GM12892 (cell line): ENCODE data around the gene COX4I2.
"Not testable (repeated sequence)": the region's sequence is repeated elsewhere in the genome, so short reads cannot be mapped to it uniquely, and the experiment has no call there.

Experiments
- DNase-seq: peaks from one replicate; pipeline ENCODE4 v3.0.0; 2011; ENCODE audit not compliant: insufficient read length
- FAIRE-seq: peaks from 2 replicates; lab custom pipeline; 2011; peaks lifted over from hg19 to GRCh38; lab: Jason Lieb, UNC
- POLR2A ChIP-seq: IDR thresholded peaks from 2 replicates; pipeline ENCODE4 v1.6.1; 2011; ENCODE audit warnings: low read depth, low read length, control low read depth
- POLR2AphosphoS5 ChIP-seq: IDR thresholded peaks from 2 replicates; pipeline ENCODE4 v1.6.1; 2011; ENCODE audit warnings: low read depth, low read length, control low read depth
- TAF1 ChIP-seq: IDR thresholded peaks from 2 replicates; pipeline ENCODE4 v1.6.1; 2011; ENCODE audit warnings: low read depth, mild to moderate bottlenecking, control low read depth, low read length, borderline replicate concordance

Gene COX4I2

DNA sequence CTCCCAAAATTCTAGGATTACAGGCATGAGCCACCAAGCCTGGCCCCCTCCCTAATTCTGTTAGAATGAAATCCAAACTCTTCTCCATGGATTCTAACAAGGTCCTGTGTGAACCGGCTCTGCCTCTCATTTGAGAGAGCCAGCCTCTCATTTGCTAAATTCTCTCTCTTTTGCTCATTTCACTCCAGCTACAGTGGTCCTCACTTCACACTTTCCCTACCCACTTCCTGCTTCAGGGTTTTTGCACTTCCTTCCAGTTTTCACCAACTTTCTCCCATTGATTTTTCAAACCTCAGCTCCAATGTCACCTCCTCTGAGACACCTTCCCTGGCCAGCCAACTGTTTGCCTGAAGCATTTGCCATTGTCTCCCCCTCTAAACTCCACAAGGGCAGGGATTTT is 5.1 kb downstream of the COX4I2 start:
- FAIRE-seq (no peak), DNase-seq (no peak)
- TF ChIP-seq POLR2A = no peak
- TF ChIP-seq POLR2AphosphoS5 = no peak
- no peak for TF ChIP-seq TAF1

DNA sequence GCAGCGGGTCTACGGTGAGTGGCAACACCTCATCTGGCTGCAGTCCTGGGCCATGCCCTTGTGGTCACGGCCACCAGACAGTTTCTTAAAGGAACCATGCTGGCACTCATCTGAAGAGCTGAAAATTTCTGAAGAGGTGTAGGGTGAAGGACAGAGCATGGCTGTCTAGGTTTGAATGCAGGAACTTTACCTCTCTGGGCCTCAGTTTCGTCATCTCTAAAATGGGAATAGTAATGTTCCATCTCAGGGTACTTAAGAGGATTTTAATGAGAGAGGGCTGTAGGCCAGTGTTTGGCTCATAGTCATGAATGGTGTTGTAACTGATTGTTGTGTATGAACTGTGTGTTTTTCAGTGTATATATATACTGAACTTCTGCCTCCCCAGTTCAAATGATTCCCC is 5.8 kb downstream of the COX4I2 start:
- TF ChIP-seq TAF1 (no peak), POLR2A (no peak), POLR2AphosphoS5 (no peak)
- FAIRE-seq = no peak
- DNase-seq = no peak

DNA sequence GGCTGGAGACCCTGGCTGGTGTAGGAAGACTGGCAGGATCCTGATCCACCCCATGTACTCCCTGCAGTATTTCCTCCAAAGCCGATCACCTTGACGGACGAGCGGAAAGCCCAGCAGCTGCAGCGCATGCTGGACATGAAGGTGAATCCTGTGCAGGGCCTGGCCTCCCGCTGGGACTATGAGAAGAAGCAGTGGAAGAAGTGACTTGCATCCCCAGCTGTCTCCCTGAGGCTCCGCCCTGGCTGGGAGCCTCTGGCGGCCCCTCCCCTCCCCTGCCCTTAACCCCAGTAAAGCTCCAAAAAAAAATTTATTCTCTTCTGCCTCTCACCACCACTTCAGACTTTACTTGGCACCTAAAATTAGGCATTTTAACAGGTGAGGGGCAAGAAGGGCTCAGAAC is 7.0 kb downstream of the COX4I2 start:
- DNase-seq (no peak), FAIRE-seq (no peak)
- TF ChIP-seq POLR2AphosphoS5 (no peak), POLR2A (no peak), TAF1 (no peak)

DNA sequence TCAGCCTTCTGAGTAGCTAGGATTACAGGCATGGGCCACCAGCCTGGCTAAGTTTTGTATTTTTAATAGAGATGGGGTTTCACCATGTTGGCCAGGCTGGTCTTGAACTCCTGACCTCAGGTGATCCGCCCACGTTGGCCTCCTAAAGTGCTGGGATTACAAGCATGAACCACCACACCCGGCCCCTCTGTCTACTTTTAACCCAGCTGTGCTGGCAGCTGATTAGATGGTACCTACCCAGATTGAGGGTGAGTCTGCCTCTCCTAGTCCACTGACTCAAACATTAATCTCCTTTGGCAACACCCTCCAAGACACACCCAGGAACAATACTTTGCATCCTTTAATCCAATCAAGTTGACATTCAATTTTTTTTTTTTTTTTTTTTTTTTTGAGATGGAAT is 10.4 kb downstream of the COX4I2 start:
- not testable (repeated sequence) for DNase-seq, FAIRE-seq

DNA sequence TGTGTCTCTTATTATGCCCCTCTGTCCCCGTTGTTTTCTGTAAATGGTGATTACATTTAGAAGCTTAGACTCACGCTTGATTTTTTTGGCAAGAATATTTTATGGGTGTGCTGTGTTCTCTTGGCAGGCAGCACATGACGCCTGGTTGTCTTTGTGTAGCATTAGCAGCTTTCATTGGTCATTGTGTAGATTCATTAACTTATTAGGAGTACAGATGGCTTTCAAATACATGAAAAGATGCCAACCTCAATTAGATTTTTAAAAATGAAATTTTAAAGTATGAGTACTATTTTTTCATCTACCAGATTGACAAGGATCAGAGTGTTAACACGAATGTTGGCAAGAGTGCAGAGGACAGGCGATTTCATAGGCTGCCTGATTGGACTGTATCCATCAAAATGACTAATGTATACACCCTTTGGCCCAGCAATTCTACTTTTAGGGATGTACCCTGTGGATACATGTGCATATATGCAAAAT is 15.2 kb downstream of the COX4I2 start:
- no peak for DNase-seq
- no peak for FAIRE-seq
- no peak for TF ChIP-seq POLR2A
- TF ChIP-seq TAF1 = no peak
- no peak for TF ChIP-seq POLR2AphosphoS5

DNA sequence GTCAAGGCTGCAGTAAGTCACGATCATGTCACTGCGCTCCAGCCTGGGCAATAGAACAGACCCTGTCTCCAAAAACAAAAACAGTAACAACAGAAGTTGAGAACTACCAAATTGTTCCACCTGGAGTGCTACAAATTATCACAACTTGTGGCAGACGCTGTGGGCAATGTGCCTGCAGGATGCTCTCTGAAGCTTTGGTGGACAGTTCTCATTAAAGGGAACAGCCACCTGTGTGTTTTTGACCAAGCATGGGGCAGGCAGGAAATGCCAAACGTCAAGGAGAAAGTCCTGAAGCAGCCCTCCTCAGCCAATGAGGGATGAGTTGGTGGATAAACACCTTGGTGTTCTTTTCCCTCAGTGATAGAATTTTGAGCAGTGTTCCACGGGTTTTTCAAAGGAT is 15.8 kb downstream of the COX4I2 start:
- FAIRE-seq = no peak
- TF ChIP-seq POLR2A (no peak), TAF1 (no peak), POLR2AphosphoS5 (no peak)
- DNase-seq = no peak

DNA sequence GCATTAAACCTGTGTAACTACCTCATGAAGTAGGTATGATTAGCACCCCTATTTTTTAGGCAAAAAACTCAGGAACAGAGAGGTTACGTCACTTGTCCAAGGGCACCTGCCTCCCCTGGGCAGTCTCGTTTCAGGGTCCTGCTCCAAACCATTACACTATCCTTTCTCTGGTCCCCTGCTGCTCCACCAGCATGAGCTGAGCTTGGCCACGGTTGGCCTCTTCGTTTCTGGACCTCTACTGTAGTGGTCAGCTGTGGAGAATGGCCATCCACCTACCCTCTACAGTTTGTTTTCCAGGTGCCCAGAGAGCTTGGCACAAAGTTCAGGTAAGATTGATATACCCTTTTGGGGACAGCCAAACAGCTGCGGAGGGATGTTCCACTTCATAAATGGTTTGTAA is 16.8 kb downstream of the COX4I2 start:
- TF ChIP-seq TAF1 (no peak), POLR2A (no peak), POLR2AphosphoS5 (no peak)
- no peak for DNase-seq
- FAIRE-seq = no peak

DNA sequence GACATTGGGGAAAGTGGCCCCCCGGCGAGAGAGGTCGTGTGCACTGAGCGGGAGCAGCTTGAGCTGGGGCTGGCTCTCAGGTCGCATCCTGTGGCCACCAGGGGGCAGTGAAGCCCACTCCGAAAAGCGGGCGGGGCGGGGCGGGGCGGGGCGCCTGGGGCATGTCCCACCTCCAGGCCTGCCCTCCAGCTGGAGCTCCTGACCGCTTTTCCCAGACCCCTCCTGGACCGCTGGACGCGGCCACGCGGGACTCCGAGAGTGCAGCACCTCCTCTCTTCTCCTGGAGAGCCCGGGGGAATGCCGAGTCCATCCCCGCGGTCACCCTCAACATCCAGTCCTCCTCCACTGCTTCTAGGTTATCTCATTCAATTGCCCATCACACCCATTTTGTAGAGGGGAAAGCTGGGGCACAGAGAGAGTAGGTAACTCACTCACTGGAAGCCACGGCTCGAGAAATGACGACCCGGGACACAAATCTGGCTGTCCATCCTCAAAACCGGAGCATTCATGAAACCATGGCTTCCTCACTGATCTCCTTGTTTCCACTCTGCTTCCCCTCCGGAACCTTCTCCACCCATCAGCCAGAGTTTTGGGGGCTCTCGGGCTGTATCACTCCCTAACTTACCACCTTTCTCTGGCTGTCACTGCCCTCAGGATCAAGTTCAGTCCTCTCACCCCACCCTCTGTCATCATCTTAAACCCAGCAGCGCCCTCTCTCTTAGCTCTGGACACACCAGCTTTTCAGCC is 24.1 kb downstream of the COX4I2 start:
- TF ChIP-seq TAF1 (no peak), POLR2AphosphoS5 (0 out of 2 replicates have a peak, but pooled peaks have one; percentile 36), POLR2A (peak; percentile 26; the same call in 1 of the 2 replicates)
- FAIRE-seq = peak; percentile 73
- peak; percentile 83 for DNase-seq

DNA sequence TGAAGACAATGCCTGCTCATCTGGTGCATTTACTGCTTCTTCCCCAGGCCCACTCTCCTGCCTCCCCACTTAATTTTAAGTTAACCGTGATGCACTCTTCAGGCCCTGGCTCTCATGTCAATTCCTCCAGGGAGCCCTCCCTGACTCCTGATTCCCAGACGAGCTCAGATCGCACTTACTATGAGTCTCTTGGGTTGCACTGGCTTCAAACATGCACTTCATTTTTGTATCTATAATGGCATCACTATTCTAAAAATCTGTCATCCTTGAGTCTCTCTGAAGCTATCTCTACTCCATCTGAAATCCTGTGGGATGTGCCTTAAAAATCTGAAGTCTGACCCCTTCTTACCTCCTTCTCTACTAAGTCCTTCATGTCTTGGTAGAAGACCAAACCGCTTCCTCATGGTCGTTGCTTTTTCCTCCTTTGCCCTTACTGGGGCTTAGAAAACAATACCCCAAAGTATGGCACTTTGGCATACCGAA is 24.7 kb downstream of the COX4I2 start:
- DNase-seq (no peak), FAIRE-seq (no peak)
- TF ChIP-seq POLR2AphosphoS5 = no peak
- TF ChIP-seq POLR2A = no peak
- TF ChIP-seq TAF1 = no peak

DNA sequence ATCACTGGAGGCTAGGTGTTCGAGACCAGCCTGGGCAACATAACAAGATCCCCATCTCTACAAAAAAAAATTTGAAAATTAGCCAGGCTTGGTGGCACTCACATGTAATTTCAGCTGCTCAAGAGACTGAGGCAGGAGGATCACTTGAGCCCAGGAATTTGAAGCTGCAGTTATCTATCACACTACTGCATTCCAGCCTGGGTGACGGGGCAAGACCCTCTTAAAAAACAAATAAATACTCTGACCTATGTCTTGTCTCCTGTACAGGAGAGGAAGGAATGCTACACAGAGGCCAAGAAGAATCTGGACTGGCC is 25.8 kb downstream of the COX4I2 start:
- DNase-seq (no peak), FAIRE-seq (no peak)
- no peak for TF ChIP-seq POLR2A
- TF ChIP-seq POLR2AphosphoS5 = no peak
- no peak for TF ChIP-seq TAF1

DNA sequence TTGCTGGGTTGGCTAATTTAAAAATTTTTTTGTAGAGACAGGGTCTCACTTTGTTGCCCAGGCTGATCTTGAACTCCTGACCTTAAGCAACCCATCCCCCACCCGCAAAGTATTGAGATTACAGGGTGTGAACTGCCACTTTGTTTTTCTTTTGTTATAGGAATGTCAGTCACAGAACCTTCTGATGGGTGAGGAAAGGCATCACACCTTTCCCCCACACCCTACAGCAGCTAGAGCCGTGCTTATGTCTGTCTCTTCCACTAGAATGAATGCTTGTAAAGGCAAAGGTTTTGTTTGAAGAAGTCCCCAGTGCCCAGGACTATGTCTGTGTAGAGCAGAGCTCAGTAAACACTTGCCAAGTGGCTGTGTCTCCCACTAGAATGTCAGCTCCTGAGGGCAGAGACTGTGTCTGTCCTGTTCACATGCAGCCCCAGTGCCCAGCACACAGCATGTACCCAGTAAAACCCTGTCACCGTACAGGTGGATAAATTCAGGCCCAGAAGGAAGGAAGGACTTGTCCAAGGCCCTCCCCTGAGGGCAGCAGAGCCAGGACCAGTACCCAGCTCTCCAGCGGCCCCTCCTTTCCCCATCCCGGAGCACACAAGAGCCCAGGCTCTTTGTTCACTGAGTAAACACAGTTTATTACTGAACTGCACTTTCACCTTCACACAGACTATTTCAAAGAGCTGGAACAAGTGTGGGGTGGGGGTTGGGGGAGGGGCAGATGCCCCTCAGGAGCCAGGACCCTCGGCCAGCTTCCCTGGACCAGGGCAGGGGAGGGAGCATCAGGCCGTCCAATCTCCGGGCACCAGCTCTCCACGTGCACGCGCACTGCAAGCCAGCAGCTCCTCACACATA is 26.4 kb downstream of the COX4I2 start:
- DNase-seq = no peak
- no peak for FAIRE-seq
- TF ChIP-seq POLR2A = no peak
- no peak for TF ChIP-seq TAF1
- no peak for TF ChIP-seq POLR2AphosphoS5

DNA sequence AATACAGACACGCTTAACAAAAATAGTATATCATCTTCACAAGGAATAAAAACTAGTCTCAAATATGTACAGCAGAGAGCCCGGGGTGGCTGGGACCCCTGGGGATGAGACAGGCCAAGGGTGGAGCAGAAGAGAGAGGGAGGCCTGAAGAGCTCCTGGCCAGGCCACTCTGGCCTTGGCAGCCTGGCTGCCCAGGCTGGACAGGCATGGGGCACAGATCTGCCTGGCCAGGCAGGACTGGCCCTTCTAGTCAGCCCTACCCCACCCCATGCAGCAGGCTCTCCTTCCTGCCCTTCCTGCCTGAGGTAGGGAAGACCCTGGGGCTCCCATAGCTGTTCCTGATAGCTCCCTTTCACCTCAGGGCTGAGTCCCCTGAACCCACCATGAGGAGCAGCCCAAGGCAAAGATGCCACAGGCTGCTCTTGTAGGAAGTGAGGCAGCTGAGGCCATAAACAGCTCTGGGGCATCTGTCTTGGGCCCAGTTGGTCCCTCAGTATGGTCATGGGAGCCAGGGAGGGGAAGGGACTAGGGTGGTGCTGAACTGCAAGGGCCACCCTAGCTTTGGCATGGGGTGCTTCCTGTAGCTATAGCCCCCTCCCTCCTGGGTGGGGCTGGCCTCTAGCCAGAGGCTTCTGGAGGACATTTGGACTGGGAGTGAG is 27.1 kb downstream of the COX4I2 start:
- no peak for DNase-seq
- TF ChIP-seq POLR2A = no peak
- no peak for TF ChIP-seq TAF1
- no peak for TF ChIP-seq POLR2AphosphoS5
- no peak for FAIRE-seq
